Activated T-cell treated with anti-CD3 and anti-CD28 coated beads, Interleukin-2, amount 50 U/mL, for 72 hours (primary cell): ENCODE measurements around the gene ZBTB46. TPM values are rescaled to one million over a fixed set of nuclear protein-coding genes. Genes with fewer than 3 reads are reported as not detected.

Experiments
- ATAC-seq, 2 donors: fragments of 150-1000 bp; cut with Tn5 transposase; replicated peaks in 1 of 2; 2 replicates each; pipeline ENCODE4 v1.10.0; 2021; ENCODE audit warnings: moderate library complexity in 2 of 2, mild to moderate bottlenecking in 1 of 2
- DNase-seq, 2 donors: peaks; one replicate each; pipeline ENCODE4 v3.0.0; 2021 to 2022; ENCODE audit warnings: mixed read lengths in 1 of 2
- H3K27ac Mint-ChIP-seq: one replicate; pipeline ENCODE4 v1.8.0; 2022; ENCODE audit warnings: mild to moderate bottlenecking, moderate library complexity, mixed read lengths
- H3K27me3 Mint-ChIP-seq: one replicate; pipeline ENCODE4 v1.8.0; 2022; ENCODE audit warnings: low read depth, mixed read lengths
- H3K36me3 Mint-ChIP-seq, 2 donors: one replicate each; pipeline ENCODE4 v1.8.0; 2022; ENCODE audit warnings: mixed read lengths in 2 of 2, mild to moderate bottlenecking in 1 of 2; ENCODE audit not compliant: insufficient read depth in 2 of 2
- H3K4me1 Mint-ChIP-seq: one replicate; pipeline ENCODE4 v1.8.0; 2022; ENCODE audit warnings: low read depth, mixed read lengths
- H3K4me3 Mint-ChIP-seq, 2 donors: one replicate each; pipeline ENCODE4 v1.8.0; 2022; ENCODE audit warnings: mild to moderate bottlenecking in 2 of 2, mixed read lengths in 2 of 2, moderate library complexity in 2 of 2
- H3K9me3 Mint-ChIP-seq, 2 donors: one replicate each; pipeline ENCODE4 v1.8.0; 2022; ENCODE audit warnings: mixed read lengths in 2 of 2
- total RNA-seq, 2 donors: library from RNA; stranded (reverse); gene quantifications; one replicate each; pipeline ENCODE4 v1.2.3, GENCODE V29; 2022

ZBTB46 gene
- total RNA-seq, 2 donors from 2014 or later: 2.7 to 8.2 TPM

GRCh38 chr20:63863798-63864544 lies 32.9 kb upstream of the ZBTB46 start:
- DNase-seq (peak; percentile 85 to 86), ATAC-seq (peak; percentile 75 to 76)
- Mint-ChIP-seq H3K4me1 (peaks cover 41% of the 10 kb centered on the region), H3K27ac (peak overlapping the region; percentile 64), H3K27me3 (no peaks in the 10 kb centered on the region), H3K4me3 (peak overlapping the region; percentile 84 to 99), H3K36me3 (peaks cover 5 to 8% of the 10 kb centered on the region in 2 donors), H3K9me3 (no peaks in the 10 kb centered on the region)

- Mint-ChIP-seq H3K27ac (peak overlapping the region; percentile 64), H3K9me3 (no peaks in the 10 kb centered on the region), H3K27me3 (no peaks in the 10 kb centered on the region), H3K36me3 (peaks cover 5 to 7% of the 10 kb centered on the region in 2 donors), H3K4me3 (peak overlapping the region; percentile 84 to 99), H3K4me1 (peaks cover 49% of the 10 kb centered on the region)
- ATAC-seq: no peak
- no peak for DNase-seq
Measured at GRCh38 chr20:63863021-63863797, 32.1 kb upstream of the ZBTB46 start.

GRCh38 chr20:63861981-63862901 lies 31.2 kb upstream of the ZBTB46 start:
- Mint-ChIP-seq H3K4me1 (peaks cover 55% of the 10 kb centered on the region), H3K9me3 (no peaks in the 10 kb centered on the region), H3K27me3 (no peaks in the 10 kb centered on the region), H3K27ac (no peak overlapping the region), H3K4me3 (no peak overlapping the region), H3K36me3 (peaks cover 3 to 5% of the 10 kb centered on the region in 2 donors)
- no peak for ATAC-seq
- no peak for DNase-seq

- no peaks in the 10 kb centered on the region for H3K9me3 Mint-ChIP-seq
- no peak within 1 kb of the TSS for H3K27ac Mint-ChIP-seq
- H3K4me3 Mint-ChIP-seq: no peak within 1 kb of the TSS
- DNase-seq: no peak
- H3K4me1 Mint-ChIP-seq: peaks cover 47% of the 10 kb centered on the region
- ATAC-seq: no peak
- H3K36me3 Mint-ChIP-seq: peaks cover 3 to 5% of the 10 kb centered on the region in 2 donors
- H3K27me3 Mint-ChIP-seq: no peaks in the 10 kb centered on the region
Measured at GRCh38 chr20:63861365-63861934, 30.4 kb upstream of the ZBTB46 start, which contains the start of gene ABHD16B. Gene ABHD16B (plus strand): TSS chr20:63861498. CDS start chr20:63861541, 43 bp downstream.

- no peak for ATAC-seq
- H3K9me3 Mint-ChIP-seq: no peaks in the 10 kb centered on the region
- peaks cover 38% of the 10 kb centered on the region for H3K4me1 Mint-ChIP-seq
- H3K27ac Mint-ChIP-seq: no peak overlapping the region
- DNase-seq: no peak
- no peaks in the 10 kb centered on the region for H3K27me3 Mint-ChIP-seq
- peaks cover 3 to 5% of the 10 kb centered on the region in 2 donors for H3K36me3 Mint-ChIP-seq
- no peak overlapping the region for H3K4me3 Mint-ChIP-seq
Measured at GRCh38 chr20:63860325-63861051, 29.4 kb upstream of the ZBTB46 start.

GRCh38 chr20:63859166-63859699 lies 28.2 kb upstream of the ZBTB46 start:
- H3K9me3 Mint-ChIP-seq: no peaks in the 10 kb centered on the region
- no peaks in the 10 kb centered on the region for H3K27me3 Mint-ChIP-seq
- no peak overlapping the region for H3K27ac Mint-ChIP-seq
- H3K4me3 Mint-ChIP-seq: peak overlapping the region in 1 of 2 donors; percentile 62
- ATAC-seq (no peak), DNase-seq (no peak)
- peaks cover 38% of the 10 kb centered on the region for H3K4me1 Mint-ChIP-seq
- H3K36me3 Mint-ChIP-seq: peaks cover 2 to 5% of the 10 kb centered on the region in 2 donors

GRCh38 chr20:63858393-63859165 lies 27.5 kb upstream of the ZBTB46 start:
- no peak overlapping the region for H3K27ac Mint-ChIP-seq

GRCh38 chr20:63857764-63858392 lies 26.8 kb upstream of the ZBTB46 start:
- Mint-ChIP-seq H3K4me3 (no peak overlapping the region), H3K27ac (no peak overlapping the region), H3K36me3 (no peaks in the 10 kb centered on the region), H3K9me3 (no peaks in the 10 kb centered on the region), H3K4me1 (peaks cover 25% of the 10 kb centered on the region), H3K27me3 (no peaks in the 10 kb centered on the region)
- ATAC-seq (no peak), DNase-seq (no peak)

More at GRCh38 chr20:63858393-63859165, 27.5 kb upstream of the ZBTB46 start:
- Mint-ChIP-seq H3K36me3 (peaks cover under 1 to 3% of the 10 kb centered on the region in 2 donors), H3K9me3 (no peaks in the 10 kb centered on the region), H3K27me3 (no peaks in the 10 kb centered on the region), H3K4me1 (peaks cover 32% of the 10 kb centered on the region), H3K4me3 (peak overlapping the region; percentile 40 to 62)
- ATAC-seq (peak in 1 of 2 donors; percentile 8), DNase-seq (no peak)

GRCh38 chr20:63856098-63856511 lies 25.0 kb upstream of the ZBTB46 start:
- H3K27ac Mint-ChIP-seq: no peak overlapping the region
- no peaks in the 10 kb centered on the region for H3K9me3 Mint-ChIP-seq
- no peak overlapping the region for H3K4me3 Mint-ChIP-seq
- no peak for ATAC-seq
- no peak for DNase-seq
- H3K36me3 Mint-ChIP-seq: no peaks in the 10 kb centered on the region
- H3K4me1 Mint-ChIP-seq: peaks cover 37% of the 10 kb centered on the region
- peaks cover 12% of the 10 kb centered on the region for H3K27me3 Mint-ChIP-seq

- H3K36me3 Mint-ChIP-seq: no peaks in the 10 kb centered on the region
- ATAC-seq: no peak
- DNase-seq: no peak
- peaks cover 37% of the 10 kb centered on the region for H3K4me1 Mint-ChIP-seq
- H3K27me3 Mint-ChIP-seq: peaks cover 18% of the 10 kb centered on the region
- no peak overlapping the region for H3K4me3 Mint-ChIP-seq
- no peaks in the 10 kb centered on the region for H3K9me3 Mint-ChIP-seq
- no peak overlapping the region for H3K27ac Mint-ChIP-seq
Measured at GRCh38 chr20:63855363-63856097, 24.5 kb upstream of the ZBTB46 start.
